HG02623 (cell line): ENCODE results near the gene GNG4.
"Not testable (repeated sequence)": the region's sequence is repeated elsewhere in the genome, so short reads cannot be mapped to it uniquely, and the experiment has no call there.

Experiments
- ATAC-seq: cut with Tn5 transposase; IDR thresholded peaks from one replicate; pipeline ENCODE4 v1.9.1; 2021; ENCODE audit warnings: moderate library complexity; ENCODE audit not compliant: unreplicated experiment

The GNG4 gene

DNA sequence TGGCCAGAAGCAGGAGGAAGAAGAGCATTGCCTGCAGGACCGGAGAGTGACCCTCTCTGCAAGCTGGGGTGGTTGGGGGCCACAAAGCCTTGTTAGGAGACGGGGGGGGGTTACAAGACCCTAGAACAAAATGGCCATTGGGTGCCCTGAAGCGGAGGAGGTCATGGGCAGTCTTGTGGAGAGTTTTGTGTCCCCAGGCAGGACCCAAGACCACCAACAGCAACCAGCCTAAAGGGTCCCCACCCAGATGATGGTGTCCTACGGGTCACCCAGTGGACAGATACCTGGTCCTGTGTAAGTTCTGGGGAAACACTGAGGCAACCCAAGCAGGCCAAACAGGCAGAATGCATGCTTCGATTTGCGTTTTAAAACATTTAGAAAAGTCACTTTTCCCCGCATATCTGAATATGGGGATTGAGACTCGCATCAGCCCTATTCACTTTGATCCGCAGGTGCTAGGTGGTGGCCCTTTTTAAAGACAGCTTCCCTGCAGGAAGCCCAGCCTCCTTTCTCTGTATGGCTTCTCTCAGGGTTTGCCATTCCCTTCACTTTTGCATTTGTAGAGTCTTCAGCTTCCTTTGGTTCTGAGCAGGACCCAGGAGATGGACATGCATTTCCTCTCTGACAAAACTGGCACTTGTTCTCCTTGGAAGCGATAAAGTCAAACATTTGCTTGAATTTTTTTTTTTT is 21.1 kb downstream of the GNG4 start:
- ATAC-seq, result no peak

DNA sequence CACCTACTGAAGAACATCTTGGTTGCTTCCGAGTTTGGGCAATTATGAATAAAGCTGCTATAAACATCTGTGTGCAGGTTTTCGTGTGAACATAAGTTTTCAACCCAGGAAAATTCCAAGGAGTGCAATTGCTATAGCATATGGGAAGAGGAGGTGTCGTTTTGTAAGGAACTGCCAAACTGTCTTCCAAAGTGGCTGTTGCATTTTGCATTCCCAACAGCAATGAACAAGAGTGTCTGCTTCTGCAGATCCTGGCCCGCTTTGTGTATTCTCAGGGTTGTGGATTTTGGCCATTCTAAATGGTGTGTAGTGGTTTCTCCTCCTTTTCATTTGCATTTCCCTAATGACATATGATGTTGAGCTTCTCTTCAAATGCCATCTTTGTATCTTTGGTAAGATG is 23.8 kb downstream of the GNG4 start:
- no peak for ATAC-seq

DNA sequence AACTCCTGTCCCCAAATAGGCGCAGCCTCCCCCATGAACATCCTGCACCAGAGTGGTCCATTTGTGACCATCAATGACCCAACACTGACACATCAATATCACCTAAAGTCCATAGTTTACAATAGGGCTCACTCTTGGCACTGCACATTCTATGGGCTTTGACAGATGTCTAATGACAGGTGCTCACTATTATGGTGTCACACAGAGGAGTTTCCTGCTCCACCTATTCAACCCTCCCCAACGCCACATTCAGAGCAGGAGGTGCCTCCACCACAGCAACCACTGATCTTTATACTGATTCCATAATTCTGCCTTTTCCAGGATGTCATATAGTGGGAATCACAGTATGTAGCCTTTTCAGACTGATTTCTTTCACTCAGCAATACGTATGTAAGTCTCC is 24.2 kb downstream of the GNG4 start:
- ATAC-seq, result no peak

DNA sequence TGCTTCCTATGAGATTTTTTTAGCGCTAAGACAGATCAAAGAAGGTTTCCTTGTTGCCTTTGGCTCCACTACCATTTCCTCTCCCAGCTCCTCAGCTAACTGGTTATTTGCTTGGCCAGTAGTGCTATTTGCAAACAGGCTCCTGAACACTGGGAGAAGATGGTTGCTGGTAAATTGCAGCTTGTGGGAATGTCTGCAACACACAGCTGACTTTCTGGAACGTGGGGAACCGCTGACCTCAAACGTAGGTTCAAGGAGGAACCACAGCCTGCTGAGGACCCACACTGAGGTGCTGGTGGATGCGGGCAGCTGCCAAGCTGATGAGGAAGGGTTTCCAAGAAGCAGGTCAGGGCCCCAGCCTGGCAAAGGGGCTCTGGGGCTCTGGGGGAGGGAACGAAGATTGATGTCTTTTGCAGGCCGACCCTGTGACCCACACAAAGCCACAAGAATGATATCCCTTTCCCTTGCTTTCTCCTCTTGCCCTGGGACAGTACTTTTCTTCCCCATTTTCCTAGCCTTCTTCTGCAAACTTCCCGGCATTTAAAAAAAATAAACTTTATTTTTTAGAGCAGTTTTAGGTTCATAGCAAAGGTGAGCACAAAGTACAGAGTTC is 24.8 kb downstream of the GNG4 start:
- ATAC-seq, result no peak

DNA sequence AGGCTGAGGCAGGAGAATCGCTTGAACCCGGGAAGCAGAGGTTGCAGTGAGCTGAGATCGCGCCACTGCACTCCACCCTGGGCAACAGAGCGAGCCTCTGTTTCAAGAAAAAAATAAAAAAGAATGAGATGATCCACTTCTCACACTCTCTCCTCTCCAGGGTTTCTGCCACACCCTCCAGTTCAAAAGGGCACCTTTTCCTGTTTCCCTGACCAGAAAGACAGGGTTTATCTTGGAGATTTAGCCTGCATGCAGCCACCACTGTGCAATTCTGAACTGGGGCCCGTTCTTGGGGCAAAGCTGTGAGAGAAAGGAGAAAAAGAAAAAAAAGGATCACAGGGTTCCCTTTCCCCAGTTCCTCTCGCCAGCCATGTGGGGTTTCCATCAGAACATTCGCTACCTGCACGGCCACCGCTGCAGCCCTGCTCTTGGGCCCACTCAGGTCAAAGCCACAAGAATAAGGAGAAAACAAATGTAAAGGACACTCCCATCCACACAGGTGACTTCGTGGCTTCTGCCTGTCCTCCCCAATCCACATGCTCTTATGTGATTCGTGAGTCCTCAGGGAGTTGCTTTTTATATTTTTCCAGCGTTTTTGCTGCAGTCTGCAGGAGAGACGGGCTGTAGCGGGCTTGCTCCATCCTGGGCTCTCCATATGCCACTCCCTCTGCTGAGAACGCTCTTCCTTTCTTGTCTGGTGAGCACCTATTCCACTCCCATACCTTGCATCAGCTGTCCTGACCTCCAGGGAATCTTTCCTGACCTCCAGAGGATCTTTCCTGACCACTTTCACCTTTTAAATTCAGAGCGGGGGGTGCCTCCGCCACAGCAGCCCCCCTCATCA is 26.4 kb downstream of the GNG4 start:
- no peak for ATAC-seq

DNA sequence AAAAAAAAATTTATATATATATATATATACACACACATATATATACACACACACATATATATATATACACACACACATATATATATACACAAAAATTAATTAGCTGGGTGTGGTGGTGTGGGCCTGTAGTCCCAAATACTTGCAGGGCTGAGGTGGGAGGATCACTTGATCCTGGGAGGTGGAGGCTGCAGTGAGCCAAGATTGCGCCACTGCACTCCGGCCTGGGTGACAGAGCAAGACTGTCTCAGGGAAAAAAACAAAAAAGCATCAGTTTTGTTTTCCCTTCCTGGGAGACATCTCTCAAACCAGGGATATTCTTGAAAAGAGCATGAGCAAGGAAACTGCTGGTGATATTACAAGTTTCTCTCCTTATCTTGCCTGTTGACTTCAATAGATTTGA is 30.4 kb downstream of the GNG4 start:
- ATAC-seq, result not testable (repeated sequence)

DNA sequence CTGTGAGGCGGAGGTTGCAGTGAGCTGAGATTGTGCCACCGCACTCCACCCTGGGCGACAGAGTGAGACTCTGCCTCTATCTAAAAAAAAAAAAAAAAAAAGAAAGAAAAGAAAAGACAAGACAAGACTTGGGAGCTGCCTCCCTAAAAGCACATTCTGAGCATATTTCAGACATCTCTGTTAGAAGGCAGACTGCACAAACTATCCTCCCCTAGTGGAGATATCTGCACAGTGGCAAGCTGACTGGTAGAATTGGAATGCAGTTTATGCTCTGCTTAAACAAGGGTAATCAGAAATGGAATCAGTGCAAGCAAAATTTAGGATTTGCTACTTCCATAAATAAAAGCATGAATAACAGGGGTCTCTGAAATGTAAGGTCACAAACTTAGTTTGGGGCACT is 31.8 kb downstream of the GNG4 start:
- no peak for ATAC-seq

DNA sequence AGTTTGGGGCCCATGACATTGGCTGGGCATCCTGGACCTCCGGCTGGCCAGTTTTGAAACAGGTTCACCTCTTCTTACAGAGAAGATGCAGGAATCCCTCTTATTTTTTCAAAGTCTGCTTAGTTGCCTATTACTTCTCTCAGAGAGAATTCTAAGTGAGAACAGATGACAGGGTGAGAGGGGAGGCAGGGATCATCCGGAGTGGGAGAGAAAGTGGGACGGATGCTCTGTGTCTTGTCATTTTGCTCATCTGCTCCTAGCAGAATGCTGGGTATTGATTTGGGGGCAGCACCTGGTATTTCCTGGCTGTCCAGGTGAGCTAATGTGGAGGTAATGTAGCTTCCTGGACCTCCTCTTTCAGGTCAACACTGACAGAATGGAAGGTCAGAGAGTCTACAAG is 32.4 kb downstream of the GNG4 start:
- ATAC-seq, result no peak

DNA sequence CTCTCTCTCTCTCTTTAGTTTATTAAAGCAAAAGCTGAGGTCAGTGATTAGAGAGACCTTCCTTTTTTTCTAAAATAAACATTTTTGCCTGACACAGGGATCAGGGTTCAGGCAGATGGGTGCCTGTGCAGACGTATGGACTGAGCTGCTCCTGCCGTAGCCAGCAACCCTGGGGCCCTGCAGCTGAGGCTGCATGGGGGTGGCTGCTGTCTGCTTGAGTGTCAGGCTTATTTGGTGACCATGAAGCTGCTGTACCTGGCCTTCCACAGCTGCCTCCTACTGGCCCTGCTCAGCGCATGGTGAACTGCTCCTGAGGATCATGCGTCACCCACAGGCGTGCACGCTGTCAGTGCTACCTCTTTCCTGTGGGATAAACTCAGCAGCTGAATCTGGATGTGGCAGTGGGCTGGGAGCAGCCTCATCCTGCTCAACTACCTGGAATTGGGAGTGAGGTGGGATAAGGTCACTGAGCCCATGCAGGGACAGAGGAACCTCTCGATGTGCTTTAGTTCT is 35.1 kb downstream of the GNG4 start:
- ATAC-seq, result no peak

DNA sequence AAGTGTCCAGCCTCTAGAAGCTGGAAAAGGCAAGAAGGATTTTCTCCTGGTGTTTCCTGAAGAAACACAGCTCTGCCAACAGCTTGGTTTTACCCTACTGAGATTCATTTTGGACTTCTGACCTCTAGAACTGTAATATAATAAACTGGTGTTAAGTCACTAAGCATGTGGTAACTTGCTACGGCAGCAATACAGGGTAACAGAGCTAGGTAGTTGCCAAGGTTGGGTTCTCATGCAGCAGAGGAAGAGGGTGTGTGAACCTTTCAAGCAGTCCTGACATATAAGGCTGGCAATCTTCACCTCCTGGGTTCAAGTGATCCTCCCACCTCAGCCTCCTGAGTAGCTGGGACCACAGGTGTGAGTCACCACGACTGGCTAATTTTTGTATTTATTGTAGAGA is 36.0 kb downstream of the GNG4 start:
- ATAC-seq, result no peak

DNA sequence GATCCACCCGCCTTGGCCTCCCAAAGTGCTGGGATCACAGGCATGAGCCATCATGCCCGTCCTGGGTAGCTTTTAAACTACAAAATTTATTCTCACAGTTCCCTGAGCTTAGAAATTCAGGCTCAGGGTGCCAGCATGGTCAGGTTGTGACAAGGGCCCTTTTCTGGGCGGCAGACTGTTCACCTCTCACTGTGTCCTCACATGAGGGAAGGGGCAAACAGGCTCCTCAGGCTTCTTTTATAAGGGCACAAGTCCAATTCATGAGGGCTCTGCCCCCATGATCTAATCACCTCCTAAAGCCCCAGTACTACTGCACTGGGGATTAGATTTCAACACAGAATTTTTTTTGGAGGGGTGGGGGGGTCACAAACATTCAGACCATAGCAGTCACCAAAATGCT is 36.8 kb downstream of the GNG4 start:
- ATAC-seq, result no peak

DNA sequence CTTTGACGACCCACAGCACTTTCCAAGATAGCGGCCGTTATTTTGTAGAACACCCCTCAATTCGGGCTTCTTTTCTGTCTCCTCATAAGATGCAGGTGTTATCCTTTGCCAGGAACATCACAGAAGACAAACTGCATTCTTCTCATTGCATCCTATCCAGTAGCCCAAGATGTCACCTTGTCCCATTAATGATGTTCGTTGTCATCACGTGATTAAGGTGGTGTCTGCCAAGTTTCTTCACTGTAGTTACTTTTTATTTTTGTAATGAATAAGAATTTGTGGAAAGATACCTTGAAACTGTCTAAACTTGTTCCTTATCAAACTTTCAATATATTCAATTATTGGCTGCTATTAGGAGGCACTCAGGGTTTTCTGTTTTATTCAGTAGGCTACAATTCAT is 39.4 kb downstream of the GNG4 start:
- ATAC-seq, result no peak

DNA sequence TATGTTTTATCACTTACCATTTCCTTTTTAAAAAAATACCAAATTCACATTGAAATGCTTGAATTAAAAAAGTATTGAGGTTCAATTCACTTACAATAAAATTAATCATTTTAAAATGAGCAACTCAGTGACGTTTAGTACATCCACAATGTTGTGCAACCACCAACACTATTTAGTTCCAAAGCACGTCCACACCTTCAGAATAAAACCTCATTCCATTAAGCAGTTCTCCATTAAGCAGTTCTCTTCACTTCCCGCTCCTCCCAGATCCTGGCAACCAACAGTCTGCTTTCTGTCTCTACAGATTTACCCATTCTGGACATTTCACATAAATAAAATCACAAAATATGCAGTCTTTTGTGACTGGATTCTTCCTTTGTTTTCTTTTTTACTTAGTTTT is 41.3 kb downstream of the GNG4 start:
- ATAC-seq, result no peak

DNA sequence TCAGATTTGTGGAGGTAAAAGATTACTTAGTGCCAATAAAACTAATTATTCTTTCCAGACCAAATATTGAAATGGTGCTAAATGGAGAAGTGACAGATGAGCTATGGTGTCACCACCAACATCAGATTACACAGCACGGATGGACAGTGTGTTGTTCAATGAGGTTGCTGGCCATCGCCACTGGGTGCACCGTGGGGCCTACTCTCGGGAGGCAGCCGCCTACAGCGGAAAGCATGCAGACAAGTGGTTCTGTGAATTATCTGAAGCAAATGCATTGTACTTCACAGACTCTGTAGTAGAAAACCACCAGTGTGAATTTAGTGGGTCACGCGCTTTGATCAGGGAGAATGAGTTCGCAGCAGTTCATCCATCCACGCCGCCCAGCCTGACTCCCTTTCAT is 42.3 kb downstream of the GNG4 start:
- no peak for ATAC-seq

DNA sequence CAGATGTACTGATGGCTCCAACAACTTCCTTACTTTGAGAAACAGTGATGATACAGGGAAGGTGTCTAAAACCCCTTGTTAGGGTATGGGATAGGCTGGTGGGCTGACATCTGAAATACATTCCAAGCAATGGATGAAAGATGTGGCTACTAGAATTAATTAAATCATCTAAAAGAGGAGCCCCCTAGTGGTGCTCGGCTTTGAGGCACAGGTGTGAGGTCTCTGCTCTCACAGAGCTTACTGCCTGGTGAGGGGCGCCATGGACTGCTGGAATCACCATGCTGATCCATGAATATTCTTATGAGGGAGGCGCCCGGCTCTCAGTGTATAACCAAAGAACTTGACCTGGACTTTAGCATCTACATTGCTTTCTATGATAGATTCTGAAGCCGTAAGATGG is 48.5 kb downstream of the GNG4 start:
- no peak for ATAC-seq

DNA sequence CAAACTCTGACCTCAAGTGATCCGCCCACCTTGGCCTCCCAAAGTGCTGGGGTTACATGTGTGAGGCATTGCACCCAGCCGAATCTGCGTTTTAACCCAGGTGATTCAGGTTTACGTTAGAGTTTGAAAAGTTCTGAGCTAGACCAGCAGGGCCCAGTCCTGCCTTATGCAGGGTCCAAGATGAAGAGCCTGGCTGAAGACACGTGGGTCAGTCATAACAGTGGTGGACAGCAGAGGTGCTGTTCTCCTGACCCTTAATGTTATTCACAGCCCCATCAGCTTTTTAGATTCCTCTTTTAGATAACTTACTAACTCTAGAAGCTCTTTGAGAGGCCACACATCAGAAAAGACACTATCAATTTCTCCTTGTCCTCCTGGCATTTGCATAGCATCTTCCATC is 50.0 kb downstream of the GNG4 start:
- ATAC-seq, result no peak

DNA sequence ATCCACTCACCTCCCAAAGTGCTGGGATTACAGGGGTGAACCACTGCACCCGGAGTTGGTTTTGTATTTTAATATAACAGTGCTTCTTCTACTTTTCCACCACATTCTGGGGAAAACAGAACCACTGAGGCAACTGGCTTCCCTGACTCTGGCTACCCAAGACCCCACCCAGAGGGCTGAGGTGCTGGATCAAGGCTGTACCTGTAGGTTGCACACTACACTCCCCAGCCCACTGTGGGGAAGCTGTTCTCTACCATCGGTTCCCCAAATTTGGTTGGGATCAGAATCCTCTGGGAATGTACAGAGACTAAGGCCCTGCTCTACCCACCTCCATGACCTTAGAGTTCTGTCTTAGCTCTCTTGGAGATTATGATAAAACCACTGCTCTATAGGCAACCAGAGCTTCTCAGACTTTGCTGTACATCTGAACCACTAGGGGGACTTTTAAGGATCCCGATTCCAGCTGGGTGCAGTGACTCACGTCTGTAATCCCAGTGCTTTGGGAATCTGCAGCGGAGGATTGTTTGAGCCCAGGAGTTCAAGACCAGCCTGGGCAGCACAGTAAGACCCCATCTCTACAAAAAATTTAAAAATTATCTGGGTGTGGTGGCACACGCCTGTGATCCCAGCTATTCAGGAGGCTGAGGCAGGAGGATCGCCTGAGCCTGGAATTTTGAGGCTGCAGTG is 51.6 kb downstream of the GNG4 start:
- ATAC-seq, result no peak

DNA sequence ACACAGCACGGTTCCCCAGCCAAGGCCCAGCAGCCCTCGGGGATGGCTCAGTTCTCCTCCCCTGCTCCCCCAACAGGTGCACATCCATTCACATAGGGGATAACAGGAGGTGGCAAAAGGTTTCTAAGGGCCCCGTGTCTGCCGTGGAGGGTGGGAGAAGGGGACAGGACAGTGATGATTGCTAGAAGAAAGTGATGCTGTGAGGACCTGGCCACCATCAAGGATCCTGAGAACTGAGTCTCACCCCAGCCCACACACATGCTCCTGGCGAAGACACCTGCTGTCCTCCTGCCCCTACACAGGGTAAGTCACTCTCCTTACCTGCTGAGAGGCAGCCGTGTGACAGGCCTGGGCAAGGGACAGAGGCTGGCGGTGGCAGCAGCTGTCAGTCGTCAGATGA is 54.5 kb downstream of the GNG4 start:
- ATAC-seq, result no peak

DNA sequence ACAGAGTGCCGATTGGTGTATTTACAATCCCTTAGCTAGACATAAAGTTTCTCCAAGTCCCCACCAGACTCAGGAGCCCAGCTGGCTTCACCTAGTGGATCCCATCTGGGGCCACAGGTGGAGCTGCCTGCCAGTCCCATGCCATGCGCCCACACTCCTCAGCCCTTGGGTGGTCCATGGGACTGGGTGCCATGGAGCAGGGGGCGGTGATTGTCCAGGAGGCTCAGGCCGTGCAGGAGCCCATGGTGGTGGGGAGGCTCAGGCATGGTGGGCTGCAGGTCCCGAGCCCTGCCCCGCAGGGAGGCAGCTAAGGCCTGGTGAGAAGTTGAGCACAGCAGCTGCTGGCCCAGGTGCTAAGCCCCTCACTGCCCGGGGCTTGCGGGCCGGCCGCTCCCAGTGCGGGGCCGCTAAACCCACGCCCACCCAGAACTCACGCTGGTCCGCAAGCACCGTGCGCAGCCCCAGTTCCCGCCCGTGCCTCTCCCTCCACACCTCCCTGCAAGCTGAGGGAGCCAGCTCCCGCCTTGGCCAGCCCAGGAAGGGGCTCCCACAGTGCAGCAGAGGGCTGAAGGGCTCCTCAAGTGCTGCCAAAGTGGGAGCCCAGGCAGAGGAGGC is 55.2 kb downstream of the GNG4 start:
- ATAC-seq, result not testable (repeated sequence)

DNA sequence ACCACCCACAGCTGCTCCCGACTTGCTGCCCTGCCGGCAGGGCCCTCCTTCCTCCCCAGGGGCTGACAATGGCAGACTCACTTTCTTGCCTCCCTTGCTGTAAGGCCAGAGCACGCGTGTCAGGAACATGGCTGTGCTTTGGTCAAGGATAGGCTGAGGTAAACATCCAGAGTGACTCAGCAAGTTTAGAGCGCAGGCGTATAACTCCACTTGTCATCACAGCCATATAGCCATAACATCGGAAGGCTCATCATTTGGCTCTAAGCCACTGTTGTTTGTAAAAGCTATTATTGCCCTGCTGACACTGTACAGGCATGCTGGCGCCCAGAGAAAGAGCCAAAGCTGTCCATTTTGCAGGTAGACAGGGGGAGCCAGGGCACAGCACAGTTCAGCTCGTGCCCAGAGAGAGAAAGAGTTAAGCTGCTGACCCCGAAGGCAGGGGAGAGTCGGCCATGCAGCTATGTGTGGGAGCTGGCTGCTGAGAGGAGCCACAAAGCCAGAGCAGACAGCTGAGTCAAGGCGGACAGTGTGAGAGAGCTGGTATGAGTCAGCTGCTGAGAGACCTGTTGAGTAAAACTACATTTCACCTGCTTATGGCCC is 60.6 kb downstream of the GNG4 start:
- no peak for ATAC-seq

DNA sequence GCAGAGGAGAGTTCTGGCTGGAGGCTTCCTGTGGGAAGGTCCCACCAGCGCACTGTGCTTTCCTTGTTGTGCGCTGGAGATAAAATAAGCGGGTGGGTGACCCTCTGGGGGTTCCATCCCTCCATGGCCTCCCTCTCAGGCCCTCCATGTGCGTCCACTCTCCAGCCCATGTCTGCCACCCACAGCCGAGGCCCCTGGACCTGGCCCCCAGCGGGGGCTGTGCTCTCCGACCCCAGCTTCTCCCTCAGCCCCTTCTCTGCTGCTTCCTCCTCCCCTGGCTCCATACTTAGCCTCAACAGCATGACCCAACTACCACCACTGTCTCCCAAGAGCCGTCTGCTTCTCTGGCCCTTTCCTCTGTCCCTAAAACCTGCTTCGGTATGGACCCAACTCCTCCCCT is 61.4 kb downstream of the GNG4 start:
- ATAC-seq, result no peak
